Measurements from ENCODE around the gene FXYD5. TPM values are rescaled to one million over a fixed set of nuclear protein-coding genes. Genes with fewer than 3 reads are reported as not detected.

FXYD5 gene
- total and polyA plus RNA-seq, 2 donors (not counting 3 experiments of a cell fraction or from before 2014, with no cell fraction given): 223 to 290 TPM

GRCh38 chr19:35144600-35145436, 9.7 kb upstream of the FXYD5 start:
- ChIA-PET POLR2A (no interaction called here), CTCF (no interaction called here)
- no peaks in the 10 kb centered on the region for H3K9me1 ChIP-seq (replicated peaks; ENCODE audit: control insufficient read depth, extremely low read depth, insufficient read depth, low read length)
- H3K27ac ChIP-seq (ENCODE audit: insufficient read depth, low read depth, low read length): no peak overlapping the region
- H3K4me2 ChIP-seq (ENCODE audit: insufficient read depth, low read length): no peak overlapping the region
- no peak overlapping the region for H3K4me3 ChIP-seq (replicated peaks in 1 of 3; ENCODE audit: insufficient read depth in 1 of 3, low read depth in 1 of 3, low read length in 3 of 3)
- DNase-seq (ENCODE audit: low read depth, low spot score) (no peak), FAIRE-seq (no peak)
- BruUV-seq (replicated peaks): no TSS peak
- no peak overlapping the region for H2AFZ ChIP-seq (ENCODE audit: low read depth, low read length)
- H3K36me3 ChIP-seq (ENCODE audit: control insufficient read depth in 2 of 2, extremely low read depth in 1 of 2, insufficient read depth in 2 of 2, low read length in 2 of 2): no peaks in the 10 kb centered on the region
- no peaks in the 10 kb centered on the region for H3K9me3 ChIP-seq (replicated peaks; ENCODE audit: control insufficient read depth, insufficient read depth, low read length)
- dilution Hi-C loops (cut with MboI; ENCODE audit: extremely low pct_ligation_motif_present, low sequenced_read_pairs) (no loop called here), intact Hi-C loops (cut with micrococcal nuclease) (loop anchor here (5.0 kb wide), 1 partner anchor 183 kb away; the partner anchor contains the start of gene ZNF792)
- TF ChIP-seq POLR2A (IDR thresholded peaks at IDR 0.05; ENCODE audit: low read depth, low read length) (no peak), EZH2 (IDR thresholded peaks at IDR 0.05; ENCODE audit: borderline replicate concordance, low read depth, low read length, severe bottlenecking) (peak; percentile 0)
- H3K9ac ChIP-seq (replicated peaks; ENCODE audit: extremely low read depth, insufficient read depth, low read length): no peak overlapping the region
- H3K4me1 ChIP-seq (ENCODE audit: control insufficient read depth, extremely low read depth, insufficient read depth, low read length): peaks cover 11% of the 10 kb centered on the region
- H4K20me1 ChIP-seq (replicated peaks; ENCODE audit: control insufficient read depth, extremely low read depth, insufficient read depth, low read length): no peaks in the 10 kb centered on the region
- H3K79me2 ChIP-seq (ENCODE audit: control insufficient read depth, insufficient read depth, low read length): no peaks in the 10 kb centered on the region
- H3K27me3 ChIP-seq (ENCODE audit: control insufficient read depth in 2 of 2, insufficient read depth in 2 of 2, low read length in 2 of 2): peaks cover 16 to 17% of the 10 kb centered on the region in 2 experiments

GRCh38 chr19:35146746-35147459, 7.6 kb upstream of the FXYD5 start:
- no TSS peak for BruUV-seq (replicated peaks)
- no peaks in the 10 kb centered on the region for H3K9me1 ChIP-seq (replicated peaks; ENCODE audit: control insufficient read depth, extremely low read depth, insufficient read depth, low read length)
- H3K27ac ChIP-seq (ENCODE audit: insufficient read depth, low read depth, low read length): no peak overlapping the region
- no peak overlapping the region for H3K4me3 ChIP-seq (replicated peaks in 1 of 3; ENCODE audit: insufficient read depth in 1 of 3, low read depth in 1 of 3, low read length in 3 of 3)
- DNase-seq (ENCODE audit: low read depth, low spot score): no peak
- ChIA-PET POLR2A (no interaction called here), CTCF (no interaction called here)
- no peak overlapping the region for H3K4me2 ChIP-seq (ENCODE audit: insufficient read depth, low read length)
- dilution Hi-C loops (cut with MboI; ENCODE audit: extremely low pct_ligation_motif_present, low sequenced_read_pairs): no loop called here
- intact Hi-C loops (cut with micrococcal nuclease): no loop called here
- no peaks in the 10 kb centered on the region for H3K36me3 ChIP-seq (ENCODE audit: control insufficient read depth in 2 of 2, extremely low read depth in 1 of 2, insufficient read depth in 2 of 2, low read length in 2 of 2)
- H3K9me3 ChIP-seq (replicated peaks; ENCODE audit: control insufficient read depth, insufficient read depth, low read length): no peaks in the 10 kb centered on the region
- FAIRE-seq: no peak
- H3K9ac ChIP-seq (replicated peaks; ENCODE audit: extremely low read depth, insufficient read depth, low read length): no peak overlapping the region
- H4K20me1 ChIP-seq (replicated peaks; ENCODE audit: control insufficient read depth, extremely low read depth, insufficient read depth, low read length): no peaks in the 10 kb centered on the region
- H2AFZ ChIP-seq (ENCODE audit: low read depth, low read length): no peak overlapping the region
- TF ChIP-seq EZH2 (IDR thresholded peaks at IDR 0.05; ENCODE audit: borderline replicate concordance, low read depth, low read length, severe bottlenecking) (no peak), JUN (IDR thresholded peaks at IDR 0.05; ENCODE audit: borderline replicate concordance, insufficient read depth, insufficient read length, low read depth) (no peak), GATA2 (IDR thresholded peaks at IDR 0.05; ENCODE audit: insufficient read depth, insufficient read length, low read depth, low read length) (no peak), MAX (IDR thresholded peaks at IDR 0.05; ENCODE audit: insufficient read depth, insufficient read length) (no peak), POLR2AphosphoS5 (IDR thresholded peaks at IDR 0.05; ENCODE audit: insufficient read depth, low read depth, low read length) (no peak), CTCF (IDR thresholded peaks at IDR 0.05; ENCODE audit: extremely low read depth in 1 of 2, insufficient read depth in 1 of 2, low read depth in 1 of 2, low read length in 2 of 2) (no peak), MYC (IDR thresholded peaks at IDR 0.05; ENCODE audit: low read depth, low read length) (no peak), FOS (IDR thresholded peaks at IDR 0.05; ENCODE audit: borderline replicate concordance, insufficient read depth, low read length) (no peak), POLR2A (IDR thresholded peaks at IDR 0.05; ENCODE audit: low read depth, low read length) (no peak)
- peaks cover 6% of the 10 kb centered on the region for H3K4me1 ChIP-seq (ENCODE audit: control insufficient read depth, extremely low read depth, insufficient read depth, low read length)
- H3K79me2 ChIP-seq (ENCODE audit: control insufficient read depth, insufficient read depth, low read length): no peaks in the 10 kb centered on the region
- H3K27me3 ChIP-seq (ENCODE audit: control insufficient read depth in 2 of 2, insufficient read depth in 2 of 2, low read length in 2 of 2): peaks cover 15 to 17% of the 10 kb centered on the region in 2 experiments

All from endothelial cell of umbilical vein (primary cell).